Heart right ventricle (tissue), 16 donors: ENCODE results near the gene WDHD1. TPM values are rescaled to one million over a fixed set of nuclear protein-coding genes. Genes with fewer than 3 reads are reported as not detected.
"Not testable (repeated sequence)": the region's sequence is repeated elsewhere in the genome, so short reads cannot be mapped to it uniquely, and the experiment has no call there.

Experiments
- ATAC-seq, 8 donors: fragments of 200-7000 bp; cut with Tn5 transposase; one replicate each; pipeline ENCODE4 v1.9.1; 2020; ENCODE audit warnings: mild to moderate bottlenecking in 8 of 8, moderate library complexity in 8 of 8, moderate number of reproducible peaks in 1 of 8
- DNase-seq, 2 donors: peaks; one replicate each; pipeline ENCODE4 v3.0.0-alpha.2; 2020
- H3K27ac ChIP-seq, 10 donors: fragments of 200-600 bp; sonication (generic) in 2 of 10; one replicate each; pipeline versions ENCODE4 v1.5.0 to v1.8.0; 2020 to 2022; ENCODE audit warnings: mild to moderate bottlenecking in 3 of 10
- H3K27me3 ChIP-seq, 7 donors: fragments of 200-600 bp; one replicate each; pipeline ENCODE4 v1.8.0; 2021 to 2022; ENCODE audit warnings: mild to moderate bottlenecking in 2 of 7
- H3K36me3 ChIP-seq, 9 donors: fragments of 200-600 bp; sonication (generic) in 1 of 9; one replicate each; pipeline versions ENCODE4 v1.5.0 to v1.8.0; 2020 to 2022; ENCODE audit warnings: mild to moderate bottlenecking in 2 of 9
- H3K4me1 ChIP-seq, 9 donors: fragments of 200-600 bp; sonication (generic) in 1 of 9; one replicate each; pipeline versions ENCODE4 v1.5.0 to v1.8.0; 2020 to 2022; ENCODE audit warnings: mild to moderate bottlenecking in 4 of 9
- H3K4me3 ChIP-seq, 10 donors: fragments of 200-600 bp; sonication (generic) in 2 of 10; one replicate each; pipeline versions ENCODE4 v1.5.0 to v1.8.0; 2020 to 2022; ENCODE audit warnings: mild to moderate bottlenecking in 7 of 10, moderate library complexity in 2 of 10
- H3K9me3 ChIP-seq, 11 donors: fragments of 200-600 bp in 10 of 11; sonication (generic) in 2 of 11; one replicate each; pipeline versions ENCODE4 v1.5.0 to v1.8.0; 2013 to 2022; ENCODE audit warnings: mild to moderate bottlenecking in 2 of 11, control low read depth in 1 of 11, moderate library complexity in 1 of 11
- CTCF ChIP-seq, 9 donors: fragments of 200-600 bp; sonication (generic) in 2 of 9; IDR thresholded peaks; one replicate each; pipeline versions ENCODE4 v1.5.0 to v1.8.0; 2021 to 2022; ENCODE audit warnings: antibody characterized with exemption in 9 of 9, mild to moderate bottlenecking in 5 of 9, moderate library complexity in 1 of 9
- WGBS, 2 donors: extraction: QIAGEN DNeasy Blood & Tissue Kit; methylation state at CpG; one replicate each; pipeline ENCODE4 v1.1.7; 2013; ENCODE audit warnings: inconsistent platforms in 1 of 2; 5-methylcytosine and 5-hydroxymethylcytosine counted together
- intact Hi-C, 10 donors: fragments of 100-400 bp; cut with DNase I; formaldehyde crosslinking; loops; one replicate each; pipeline versions ENCODE4 v1.11.1 to v1.14.2; 2022
- polyA plus RNA-seq, 2 donors: library from polyadenylated mRNA; stranded (reverse); fragments of 200-250 nt; gene quantifications; one replicate each; pipeline ENCODE4 v1.2.3, GENCODE V29; 2013
- total RNA-seq, 10 donors: library from RNA; stranded (reverse); fragmentation: NEBNext Ultra II Directional in 3 of 10; extraction: Animal tissue kit (Norgen Biotek cat#: 25700) in 3 of 10; gene quantifications; one replicate each; pipeline versions ENCODE4 v1.2.1 to v1.2.4, GENCODE V29; 2021 to 2023
- donor health status: Arrhythmogenic right ventricular cardiomyopathy.
- donor health status: ischemic (EF 13 %, LVEDD 7.1; RV severe dilation, severe dysfunction).
- donor health status: healthy with polysubstance abuse.
- donor health status: DM: no; HTN: yes; CAD: no.
- donor health status: DM: no; HTN: no; CAD: no.
- donor health status: ischemic (EF 25% LVEDD 6.9; RV normal size, moderate dysfunction).
- donor health status: ischemic (EF 25% LVEDD 5.7; RV mildly dilated, moderate dysfunction).
- donor health status: healthy.
- donor health status: DM: yes; HTN: yes; CAD: no.
- donor health status: Ischemic cardiomyopathy.
- donor health status: ischemic (EF 35%, LVEDD 5.7; RV mildly dilated, moderate dysfunction).
- donor health status: nonischemic (EF 11% LVEDD 7.7; RV severe dilation, severe dysfunction).
- donor health status: DM: yes; HTN: yes; CAD: no.
- donor health status: PGD.
- donor health status: ischemic (EF 29% LVEDD 5.4; RV normal size, mild dysfunction).
- donor health status: nonischemic (EF 23%, LVEDD 6.1; RV moderate dilation, normal function).

Gene WDHD1
- total and polyA plus RNA-seq, 12 donors, result 0.59 to 2.7 (median 1.9) TPM

GRCh38 chr14:54902521-54903420 is 124.1 kb downstream of the WDHD1 start, which contains the start of gene GCH1:
GCH1 (minus strand) TSS chr14:54902826; CDS start chr14:54902663, 163 bp downstream.
- Histone ChIP-seq H3K27ac (peak within 1 kb of the TSS; percentile 40 to 93 (median 85)), H3K27me3 (no peaks in the 10 kb centered on the region), H3K4me3 (peak within 1 kb of the TSS; percentile 74 to 96 (median 88)), H3K9me3 (no peaks in the 10 kb centered on the region), H3K36me3 (no peaks in the 10 kb centered on the region), H3K4me1 (peaks cover 0 to 27% (median 10%) of the 10 kb centered on the region in 9 donors)
- WGBS, 2 donors, result 1% methylated on average over 51 to 83 of the region's 83 CpGs
- ATAC-seq, result peak; percentile 93 to 96 (median 94)
- DNase-seq, result peak; percentile 65 to 69
- TF ChIP-seq CTCF (IDR thresholded peaks at IDR 0.05), result peak in 8 of 9 donors; percentile 44 to 79 (median 49)
- intact Hi-C loops, result loop anchor here in 1 of 10 donors (10.0 kb wide), 1 partner anchor 262 kb away; no protein-coding TSS in a partner anchor

GRCh38 chr14:54902143-54902520 is 124.8 kb downstream of the WDHD1 start:
- Histone ChIP-seq H3K4me3 (peak overlapping the region; percentile 74 to 96 (median 88)), H3K9me3 (no peaks in the 10 kb centered on the region), H3K27ac (peak overlapping the region; percentile 40 to 93 (median 85)), H3K4me1 (peaks cover 0 to 26% (median 10%) of the 10 kb centered on the region in 9 donors), H3K36me3 (no peaks in the 10 kb centered on the region), H3K27me3 (no peaks in the 10 kb centered on the region)
- peak; percentile 72 to 89 (median 77) for ATAC-seq
- peak; percentile 73 to 74 for DNase-seq
- WGBS, 2 donors, result 1% methylated on average over 37 of the region's 37 CpGs
- intact Hi-C loops, result loop anchor here in 1 of 10 donors (10.0 kb wide), 1 partner anchor 263 kb away; no protein-coding TSS in a partner anchor
- no peak for TF ChIP-seq CTCF (IDR thresholded peaks at IDR 0.05)

GRCh38 chr14:54901380-54902142 is 125.3 kb downstream of the WDHD1 start:
- TF ChIP-seq CTCF (IDR thresholded peaks at IDR 0.05), result no peak
- Histone ChIP-seq H3K4me3 (peak overlapping the region; percentile 74 to 96 (median 88)), H3K27ac (peak overlapping the region; percentile 38 to 93 (median 85)), H3K9me3 (no peaks in the 10 kb centered on the region), H3K27me3 (no peaks in the 10 kb centered on the region), H3K36me3 (no peaks in the 10 kb centered on the region), H3K4me1 (peaks cover 0 to 26% (median 10%) of the 10 kb centered on the region in 9 donors)
- DNase-seq (peak in 1 of 2 donors; percentile 10), ATAC-seq (peak in 3 of 8 donors; percentile 3 to 20 (median 10))
- 2 to 4% methylated on average over 42 of the region's 42 CpGs for WGBS, 2 donors
- intact Hi-C loops, result loop anchor here in 1 of 10 donors (10.0 kb wide), 1 partner anchor 263 kb away; no protein-coding TSS in a partner anchor

GRCh38 chr14:54899573-54899972 is 127.3 kb downstream of the WDHD1 start:
- Histone ChIP-seq H3K4me3 (no peak overlapping the region), H3K4me1 (peaks cover 0 to 26% (median 10%) of the 10 kb centered on the region in 9 donors), H3K27me3 (no peaks in the 10 kb centered on the region), H3K27ac (no peak overlapping the region), H3K9me3 (no peaks in the 10 kb centered on the region), H3K36me3 (no peaks in the 10 kb centered on the region)
- 95% methylated on average over 5 of the region's 5 CpGs for WGBS, 2 donors
- no peak for TF ChIP-seq CTCF (IDR thresholded peaks at IDR 0.05)
- DNase-seq (no peak), ATAC-seq (no peak)
- intact Hi-C loops, result loop anchor here in 4 of 10 donors (5.0 to 10.0 kb wide), 4 partner anchors 92 to 337 kb away; partner anchors contain the start of gene SAMD4A (in 3 of the 4)

- not testable (repeated sequence) for ATAC-seq, H3K9me3 ChIP-seq, H3K36me3 ChIP-seq, H3K27me3 ChIP-seq, DNase-seq, H3K4me3 ChIP-seq, H3K27ac ChIP-seq
- 97 to 98% methylated on average over 5 of the region's 5 CpGs for WGBS, 2 donors
- H3K4me1 ChIP-seq, result peaks cover 0 to 22% (median 8%) of the 10 kb centered on the region in 9 donors
- intact Hi-C loops, result loop anchor here in 4 of 10 donors (5.0 to 10.0 kb wide), 4 partner anchors 91 to 336 kb away; partner anchors contain the start of gene SAMD4A (in 3 of the 4)
Observed at GRCh38 chr14:54897809-54898555, 128.9 kb downstream of the WDHD1 start.
